ENCODE results near the gene RYR2. TPM values are rescaled to one million over a fixed set of nuclear protein-coding genes. Genes with fewer than 3 reads are reported as not detected.

RYR2 gene
- total RNA-seq, 4 donors from 2014 or later, result 1.2 to 7.0 (median 2.5) TPM

GRCh38 chr1:237610157-237610556, 568.2 kb downstream of the RYR2 start:
- Histone ChIP-seq H3K4me1 (no peaks in the 10 kb centered on the region), H3K27ac (no peak overlapping the region), H3K27me3 (no peaks in the 10 kb centered on the region), H3K4me3 (no peak overlapping the region), H3K36me3 (no peaks in the 10 kb centered on the region), H3K9me3 (no peaks in the 10 kb centered on the region)
- intact Hi-C loops (cut with DNase I; ENCODE audit: low total_unique reads), result no loop called here
- TF ChIP-seq EP300 (IDR thresholded peaks at IDR 0.05; ENCODE audit: low read depth), result no peak
- no peak for TF ChIP-seq POLR2AphosphoS5 (IDR thresholded peaks at IDR 0.05)
- no peak for TF ChIP-seq CTCF (IDR thresholded peaks at IDR 0.05)
- TF ChIP-seq POLR2A (IDR thresholded peaks at IDR 0.05), result no peak
- in situ Hi-C loops (cut with MboI; ENCODE audit: low pct_ligation_motif_present in 1 of 4, low pct_unique_long_range_greater_than_20kb in 1 of 4, low sequenced_read_pairs in 3 of 4), result no loop called here
- WGBS, 2 donors (ENCODE audit: low coverage in 1 of 2), result 76 to 84% methylated on average over 5 of the region's 5 CpGs
- DNase-seq, result no peak

GRCh38 chr1:237613984-237614383, 572.0 kb downstream of the RYR2 start:
- TF ChIP-seq EP300 (IDR thresholded peaks at IDR 0.05; ENCODE audit: low read depth), result no peak
- TF ChIP-seq POLR2AphosphoS5 (IDR thresholded peaks at IDR 0.05), result no peak
- no peak for TF ChIP-seq CTCF (IDR thresholded peaks at IDR 0.05)
- no peak for TF ChIP-seq POLR2A (IDR thresholded peaks at IDR 0.05)
- no peak for DNase-seq
- Histone ChIP-seq H3K4me3 (no peak overlapping the region), H3K36me3 (no peaks in the 10 kb centered on the region), H3K27me3 (no peaks in the 10 kb centered on the region), H3K27ac (no peak overlapping the region), H3K4me1 (no peaks in the 10 kb centered on the region), H3K9me3 (no peaks in the 10 kb centered on the region)
- 83 to 85% methylated on average over 5 to 9 of the region's 9 CpGs for WGBS, 2 donors (ENCODE audit: low coverage in 1 of 2)
- in situ Hi-C loops (cut with MboI; ENCODE audit: low pct_ligation_motif_present in 1 of 4, low pct_unique_long_range_greater_than_20kb in 1 of 4, low sequenced_read_pairs in 3 of 4) (no loop called here), intact Hi-C loops (cut with DNase I; ENCODE audit: low total_unique reads) (no loop called here)

- WGBS, 2 donors (ENCODE audit: low coverage in 1 of 2), result 86 to 87% methylated on average over 5 of the region's 5 CpGs
- intact Hi-C loops (cut with DNase I; ENCODE audit: low total_unique reads) (no loop called here), in situ Hi-C loops (cut with MboI; ENCODE audit: low pct_ligation_motif_present in 1 of 4, low pct_unique_long_range_greater_than_20kb in 1 of 4, low sequenced_read_pairs in 3 of 4) (no loop called here)
These were observed 577.6 kb downstream of the RYR2 start for GRCh38 chr1:237619553-237619952.

GRCh38 chr1:237634922-237635321, 592.9 kb downstream of the RYR2 start:
- no peak for DNase-seq
- Histone ChIP-seq H3K36me3 (no peaks in the 10 kb centered on the region), H3K4me3 (no peak overlapping the region), H3K27ac (no peak overlapping the region), H3K27me3 (no peaks in the 10 kb centered on the region), H3K9me3 (no peaks in the 10 kb centered on the region), H3K4me1 (no peaks in the 10 kb centered on the region)
- WGBS, 2 donors (ENCODE audit: low coverage in 1 of 2), result 77 to 87% methylated on average over 5 of the region's 5 CpGs
- TF ChIP-seq POLR2AphosphoS5 (IDR thresholded peaks at IDR 0.05) (no peak), EP300 (IDR thresholded peaks at IDR 0.05; ENCODE audit: low read depth) (no peak), POLR2A (IDR thresholded peaks at IDR 0.05) (no peak), CTCF (IDR thresholded peaks at IDR 0.05) (no peak)
- intact Hi-C loops (cut with DNase I; ENCODE audit: low total_unique reads), result no loop called here
- in situ Hi-C loops (cut with MboI; ENCODE audit: low pct_ligation_motif_present in 1 of 4, low pct_unique_long_range_greater_than_20kb in 1 of 4, low sequenced_read_pairs in 3 of 4), result no loop called here

More at GRCh38 chr1:237619553-237619952, 577.6 kb downstream of the RYR2 start:
- no peak for DNase-seq
- Histone ChIP-seq H3K9me3 (peaks cover 0 to 4% of the 10 kb centered on the region in 2 donors), H3K27me3 (no peaks in the 10 kb centered on the region), H3K36me3 (no peaks in the 10 kb centered on the region), H3K4me1 (no peaks in the 10 kb centered on the region), H3K27ac (no peak overlapping the region), H3K4me3 (no peak overlapping the region)
- TF ChIP-seq EP300 (IDR thresholded peaks at IDR 0.05; ENCODE audit: low read depth) (no peak), CTCF (IDR thresholded peaks at IDR 0.05) (no peak), POLR2AphosphoS5 (IDR thresholded peaks at IDR 0.05) (no peak), POLR2A (IDR thresholded peaks at IDR 0.05) (no peak)
